ENCODE results near the gene NTM.

NTM gene

DNA sequence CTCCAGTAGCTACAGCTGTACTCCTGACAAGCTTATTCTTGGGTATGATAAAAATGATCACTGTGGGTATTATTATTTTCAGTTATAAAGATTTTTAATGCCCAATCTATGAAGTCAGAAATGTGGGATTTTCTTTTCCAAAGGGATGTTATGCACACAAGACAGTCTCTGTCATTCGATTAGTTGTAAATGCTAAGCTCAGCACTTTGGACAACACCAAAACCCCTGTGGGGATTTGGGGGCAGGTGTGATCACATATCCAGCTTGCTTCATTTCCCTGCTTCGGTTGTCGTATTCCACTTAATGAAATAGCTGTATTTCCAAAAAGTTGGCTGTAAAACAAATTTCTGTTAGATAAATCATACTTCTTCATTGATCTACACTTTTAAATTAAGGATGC, 931.5 kb downstream of the NTM start:
- TF ChIP-seq, protein P1, sequence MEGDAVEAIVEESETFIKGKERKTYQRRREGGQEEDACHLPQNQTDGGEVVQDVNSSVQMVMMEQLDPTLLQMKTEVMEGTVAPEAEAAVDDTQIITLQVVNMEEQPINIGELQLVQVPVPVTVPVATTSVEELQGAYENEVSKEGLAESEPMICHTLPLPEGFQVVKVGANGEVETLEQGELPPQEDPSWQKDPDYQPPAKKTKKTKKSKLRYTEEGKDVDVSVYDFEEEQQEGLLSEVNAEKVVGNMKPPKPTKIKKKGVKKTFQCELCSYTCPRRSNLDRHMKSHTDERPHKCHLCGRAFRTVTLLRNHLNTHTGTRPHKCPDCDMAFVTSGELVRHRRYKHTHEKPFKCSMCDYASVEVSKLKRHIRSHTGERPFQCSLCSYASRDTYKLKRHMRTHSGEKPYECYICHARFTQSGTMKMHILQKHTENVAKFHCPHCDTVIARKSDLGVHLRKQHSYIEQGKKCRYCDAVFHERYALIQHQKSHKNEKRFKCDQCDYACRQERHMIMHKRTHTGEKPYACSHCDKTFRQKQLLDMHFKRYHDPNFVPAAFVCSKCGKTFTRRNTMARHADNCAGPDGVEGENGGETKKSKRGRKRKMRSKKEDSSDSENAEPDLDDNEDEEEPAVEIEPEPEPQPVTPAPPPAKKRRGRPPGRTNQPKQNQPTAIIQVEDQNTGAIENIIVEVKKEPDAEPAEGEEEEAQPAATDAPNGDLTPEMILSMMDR (IDR thresholded peaks at IDR 0.05; ENCODE audit: insufficient read depth, missing control alignments): no peak
- DNase-seq (ENCODE audit: insufficient read length, low spot score): no peak
- no peak for FAIRE-seq

GRCh38 chr11:132307309-132308020, 937.0 kb downstream of the NTM start:
- FAIRE-seq: no peak
- DNase-seq (ENCODE audit: insufficient read length, low spot score): no peak
- TF ChIP-seq, protein P1 (IDR thresholded peaks at IDR 0.05; ENCODE audit: insufficient read depth, missing control alignments): no peak

DNA sequence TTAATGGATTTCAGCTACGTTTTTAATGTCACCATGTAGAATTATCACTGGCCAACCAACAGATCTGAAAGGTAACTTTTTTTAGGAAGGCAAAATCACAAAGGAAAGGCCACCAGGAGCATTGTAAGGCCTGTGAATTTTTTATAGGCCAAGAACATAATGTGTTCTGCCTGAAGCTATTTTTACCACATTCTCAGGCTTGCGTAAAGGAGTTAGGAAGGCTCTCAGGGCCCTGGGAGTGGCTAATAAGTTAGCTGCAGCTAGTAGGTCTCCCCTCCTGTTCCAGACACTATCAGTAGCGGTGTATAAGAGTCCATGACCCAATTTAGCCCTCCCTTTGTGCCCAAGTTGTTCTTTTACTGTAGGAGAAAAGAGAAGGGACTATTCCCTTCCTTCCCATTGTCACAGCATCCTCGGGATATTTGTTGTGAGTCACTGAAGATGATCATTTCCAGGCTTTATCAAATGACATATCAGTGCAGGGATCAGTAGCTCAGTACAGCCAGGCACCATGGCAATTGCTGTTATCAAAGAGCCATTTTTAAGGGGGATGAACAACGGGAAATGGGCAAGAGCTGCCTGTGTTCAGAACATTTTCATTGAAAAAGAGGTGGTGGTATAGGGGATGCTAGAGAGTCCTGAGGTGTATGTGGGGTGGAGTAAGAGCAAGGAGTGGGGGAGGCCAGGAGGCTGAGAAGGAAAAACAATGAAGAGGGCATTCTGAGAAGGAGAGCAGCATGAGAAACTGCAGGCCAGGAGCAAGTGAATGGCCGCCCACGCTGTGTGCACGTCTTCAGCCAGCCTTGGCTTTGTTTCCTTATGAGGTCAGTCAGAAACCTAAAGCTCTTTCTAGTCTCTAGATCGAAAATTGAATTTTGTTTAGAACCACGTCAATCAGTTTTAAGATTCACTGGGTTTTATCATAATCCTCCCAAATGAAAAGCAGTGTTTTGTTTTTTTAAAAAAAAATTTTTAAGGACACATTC, 940.3 kb downstream of the NTM start:
- FAIRE-seq: no peak

GRCh38 chr11:132311703-132312102, 941.3 kb downstream of the NTM start:
- DNase-seq (ENCODE audit: insufficient read length, low spot score) (no peak), FAIRE-seq (no peak)
- TF ChIP-seq, protein P1 (IDR thresholded peaks at IDR 0.05; ENCODE audit: insufficient read depth, missing control alignments): no peak

More for the DNA sequence above, 940.3 kb downstream of the NTM start:
- no peak for DNase-seq (ENCODE audit: insufficient read length, low spot score)
- TF ChIP-seq, protein P1 (IDR thresholded peaks at IDR 0.05; ENCODE audit: insufficient read depth, missing control alignments): no peak

DNA sequence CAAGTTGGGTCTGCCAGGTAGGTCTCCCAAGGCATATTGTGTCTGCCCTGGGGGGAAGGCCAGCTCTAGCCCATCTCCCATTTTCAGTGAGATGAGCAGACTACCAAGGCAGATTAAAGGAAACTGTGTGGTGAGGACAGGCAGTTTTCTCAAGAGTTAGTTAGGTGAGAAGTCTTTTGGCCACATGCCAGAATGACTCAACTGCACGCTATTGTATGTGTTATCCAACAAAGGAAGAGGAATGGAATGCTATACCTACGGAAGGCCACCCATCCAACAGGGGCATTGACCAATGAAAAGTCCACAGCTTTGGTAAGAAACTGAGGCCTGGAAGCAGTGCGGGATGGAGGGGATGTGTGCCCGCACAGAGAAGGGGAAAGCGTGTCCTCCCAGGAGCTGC, 941.7 kb downstream of the NTM start:
- DNase-seq (ENCODE audit: insufficient read length, low spot score): no peak
- no peak for FAIRE-seq
- TF ChIP-seq, protein P1 (IDR thresholded peaks at IDR 0.05; ENCODE audit: insufficient read depth, missing control alignments): no peak

GRCh38 chr11:132312701-132313111, 942.3 kb downstream of the NTM start:
- TF ChIP-seq, protein P1 (IDR thresholded peaks at IDR 0.05; ENCODE audit: insufficient read depth, missing control alignments): peak; percentile 56
- FAIRE-seq (no peak), DNase-seq (ENCODE audit: insufficient read length, low spot score) (no peak)
